SK-N-SH (cell line): ENCODE results near the gene SMAD3. TPM values are rescaled to one million over a fixed set of nuclear protein-coding genes. Genes with fewer than 3 reads are reported as not detected.

ENCODE experiments used
- CTCF ChIA-PET: fragments of 300-600, 350-600 bp; formaldehyde crosslinking; extraction: SDS; loops from one replicate; lab custom pipeline; 2021; lab: Yijun Ruan, JAX
- POLR2A ChIA-PET: fragments of 350-600 bp; sonication (Branson Sonifier 250); formaldehyde crosslinking; extraction: SDS; loops from one replicate; lab custom pipeline; 2020; ENCODE audit warnings: antibody characterized with exemption, inconsistent platforms; lab: Yijun Ruan, JAX
- DNase-seq: peaks from one replicate; pipeline ENCODE4 v3.0.0; 2012
- H2AFZ ChIP-seq: fragments of 200-600 bp; sonication (generic); 2 replicates; pipeline ENCODE4 v1.8.1; 2016; ENCODE audit warnings: antibody characterized with exemption, mild to moderate bottlenecking, low read depth
- H3F3A ChIP-seq: fragments of 200-600 bp; sonication (generic); replicated peaks from 2 replicates; pipeline ENCODE3; 2016; ENCODE audit warnings: antibody characterized with exemption, mild to moderate bottlenecking; ENCODE audit not compliant: insufficient read depth
- H3K27ac ChIP-seq, 2 experiments: fragments of 200-500 bp in 1 of 2; fragments of 200-600 bp in 1 of 2; sonication (Bioruptor generic) in 1 of 2; sonication (generic), shearing (Covaris generic) in 1 of 2; 2 replicates each; pipeline versions ENCODE4 v1.5.1 to v1.6.1; 2014 to 2016; ENCODE audit warnings: low read depth in 2 of 2, inconsistent platforms in 1 of 2, low read length in 1 of 2, mild to moderate bottlenecking in 1 of 2, mixed read lengths in 1 of 2
- H3K27me3 ChIP-seq: fragments of 200-600 bp; sonication (generic), shearing (Covaris generic); 2 replicates; pipeline ENCODE4 v1.6.1; 2016; ENCODE audit warnings: mixed run types; ENCODE audit not compliant: insufficient read depth
- H3K36me3 ChIP-seq, 2 experiments: fragments of 200-500 bp in 1 of 2; fragments of 200-600 bp in 1 of 2; sonication (Bioruptor generic) in 1 of 2; sonication (generic) in 1 of 2; replicated peaks in 1 of 2; 2 replicates each; pipeline versions ENCODE3 to v1.5.1; 2014 to 2016; ENCODE audit warnings: low read length in 1 of 2, mild to moderate bottlenecking in 1 of 2; ENCODE audit not compliant: insufficient read depth in 2 of 2, control insufficient read depth in 1 of 2
- H3K4me1 ChIP-seq, 2 experiments: fragments of 200-500 bp in 1 of 2; fragments of 200-600 bp in 1 of 2; sonication (Bioruptor generic) in 1 of 2; sonication (generic), shearing (Covaris generic) in 1 of 2; 2 replicates each; pipeline versions ENCODE4 v1.5.1 to v1.6.1; 2014 to 2016; ENCODE audit warnings: low read depth in 1 of 2, low read length in 1 of 2, mixed run types in 1 of 2; ENCODE audit not compliant: insufficient read depth in 2 of 2, control insufficient read depth in 1 of 2
- H3K4me2 ChIP-seq: fragments of 200-600 bp; sonication (generic), shearing (Covaris generic); 2 replicates; pipeline ENCODE4 v1.6.1; 2017; ENCODE audit warnings: mixed run types
- H3K4me3 ChIP-seq, 2 experiments: fragments of 200-500 bp in 1 of 2; fragments of 200-600 bp in 1 of 2; sonication (Bioruptor generic) in 1 of 2; sonication (generic), shearing (Covaris generic) in 1 of 2; 2 replicates each; pipeline versions ENCODE4 v1.5.1 to v1.8.1; 2014 to 2016; ENCODE audit warnings: low read depth in 2 of 2, inconsistent platforms in 1 of 2, low read length in 1 of 2, mild to moderate bottlenecking in 1 of 2, mixed read lengths in 1 of 2, moderate library complexity in 1 of 2
- H3K79me2 ChIP-seq: fragments of 200-600 bp; sonication (generic); 2 replicates; pipeline ENCODE4 v1.8.1; 2017; ENCODE audit warnings: mild to moderate bottlenecking; ENCODE audit not compliant: insufficient read depth
- H3K9ac ChIP-seq: fragments of 200-600 bp; sonication (generic); 2 replicates; pipeline ENCODE4 v1.6.1; 2017; ENCODE audit warnings: mixed run types
- H3K9me2 ChIP-seq: fragments of 200-600 bp; sonication (generic); 2 replicates; pipeline ENCODE4 v1.6.1; 2017; ENCODE audit warnings: mixed run types
- H3K9me3 ChIP-seq: fragments of 200-600 bp; sonication (generic); 2 replicates; pipeline ENCODE4 v1.6.1; 2017; ENCODE audit warnings: mixed run types, mild to moderate bottlenecking, moderate library complexity
- H4K20me1 ChIP-seq: fragments of 200-600 bp; sonication (generic); 2 replicates; pipeline ENCODE4 v1.6.1; 2017; ENCODE audit warnings: mild to moderate bottlenecking, mixed run types; ENCODE audit not compliant: insufficient read depth
- CHD2 ChIP-seq: fragments of 150-350 bp; IDR thresholded peaks from 2 replicates; pipeline ENCODE4 v1.6.1; 2018; ENCODE audit warnings: low read length; ENCODE audit not compliant: partially characterized antibody
- ELF1 ChIP-seq: IDR thresholded peaks from 2 replicates; pipeline ENCODE4 v1.4.0; 2012
- FOXM1 ChIP-seq: IDR thresholded peaks from 2 replicates; pipeline ENCODE4 v1.4.0; 2012; ENCODE audit warnings: low read depth, mild to moderate bottlenecking
- GABPA ChIP-seq: IDR thresholded peaks from 2 replicates; pipeline ENCODE4 v1.4.0; 2012; ENCODE audit warnings: low read depth, mild to moderate bottlenecking
- GATA2 ChIP-seq: sonication (generic); formaldehyde crosslinking; IDR thresholded peaks from 2 replicates; pipeline ENCODE4 v1.5.0; 2020; ENCODE audit warnings: mild to moderate bottlenecking, missing genetic modification reagents
- IRF3 ChIP-seq: fragments of 150-350 bp; IDR thresholded peaks from 2 replicates; pipeline ENCODE4 v1.6.1; 2016; ENCODE audit warnings: mild to moderate bottlenecking, low read depth, low read length
- MEF2A ChIP-seq: IDR thresholded peaks from 2 replicates; pipeline ENCODE4 v1.4.0; 2012; ENCODE audit warnings: low read depth, borderline replicate concordance
- MXI1 ChIP-seq: IDR thresholded peaks from 2 replicates; pipeline ENCODE4 v1.6.1; 2012; ENCODE audit warnings: mild to moderate bottlenecking, low read depth, low read length, improper control_type of control experiment
- PBX3 ChIP-seq: IDR thresholded peaks from 2 replicates; pipeline ENCODE4; 2012
- POLR2AphosphoS5 ChIP-seq: IDR thresholded peaks from 2 replicates; pipeline ENCODE4 v1.6.1; 2012; ENCODE audit warnings: low read depth, low read length
- RAD21 ChIP-seq: IDR thresholded peaks from 2 replicates; pipeline ENCODE4 v1.6.1; 2012; ENCODE audit warnings: mild to moderate bottlenecking, low read length
- RXRA ChIP-seq: IDR thresholded peaks from 2 replicates; pipeline ENCODE4 v1.4.0; 2012; ENCODE audit warnings: low read depth, mild to moderate bottlenecking, borderline replicate concordance
- SIN3A ChIP-seq: IDR thresholded peaks from 2 replicates; pipeline ENCODE4 v1.6.1; 2012; ENCODE audit warnings: low read depth, mild to moderate bottlenecking, low read length, moderate library complexity, borderline replicate concordance
- TAF1 ChIP-seq: IDR thresholded peaks from 2 replicates; pipeline ENCODE4 v1.6.1; 2012; ENCODE audit warnings: low read depth, mild to moderate bottlenecking, low read length, moderate library complexity, borderline replicate concordance
- TCF12 ChIP-seq: IDR thresholded peaks from 2 replicates; pipeline ENCODE4 v1.4.0; 2012
- TEAD4 ChIP-seq: IDR thresholded peaks from 2 replicates; pipeline ENCODE4 v1.4.0; 2012; ENCODE audit warnings: mild to moderate bottlenecking, borderline replicate concordance; ENCODE audit not compliant: insufficient read depth
- USF2 ChIP-seq: fragments of 150-350 bp; IDR thresholded peaks from 2 replicates; pipeline ENCODE4 v1.6.1; 2017; ENCODE audit warnings: antibody characterized with exemption, low read length, low read depth, borderline replicate concordance
- ZBTB33 ChIP-seq: IDR thresholded peaks from 2 replicates; pipeline ENCODE4 v1.4.0; 2012; ENCODE audit warnings: low read depth, borderline replicate concordance
- WGBS: methylation state at CpG from one replicate; pipeline ENCODE4 v1.1.6; 2017; ENCODE audit warnings: low lambda C conversion rate; 5-methylcytosine and 5-hydroxymethylcytosine counted together
- polyA plus RNA-seq, 3 experiments: library from polyadenylated mRNA; depleted of rRNA; stranded (reverse); fragments of >200 nt; gene quantifications; 2 replicates each; pipeline ENCODE4 v1.2.3, GENCODE V29; 2012

Gene SMAD3
- polyA plus RNA-seq, 1 of the 3 experiments (the other 2 are of a cell fraction) = 19.5 TPM

GRCh38 chr15:67080118-67080899 is 14.9 kb downstream of the SMAD3 start:
- no peaks in the 10 kb centered on the region for H3K27me3 ChIP-seq
- no peak overlapping the region for H3K4me3 ChIP-seq
- WGBS = 91% methylated on average over 12 of the region's 12 CpGs
- no peak for DNase-seq
- H4K20me1 ChIP-seq = peaks cover 87% of the 10 kb centered on the region
- H3K27ac ChIP-seq = peak overlapping the region in 1 of 2 experiments; percentile 53; a peak in 1 of 4 replicates
- H3K4me1 ChIP-seq = peaks cover 17 to 21% of the 10 kb centered on the region in 2 experiments; a peak in 3 of 4 replicates
- TF ChIP-seq MXI1 = no peak
- no peak for TF ChIP-seq TCF12
- TF ChIP-seq ELF1 = no peak
- no peak for TF ChIP-seq USF2
- no peak for TF ChIP-seq TEAD4
- TF ChIP-seq FOXM1 = no peak
- TF ChIP-seq IRF3 = no peak
- TF ChIP-seq CHD2 = no peak
- no peak for TF ChIP-seq GATA2
- TF ChIP-seq POLR2AphosphoS5 = no peak
- TF ChIP-seq PBX3 = no peak
- no peak for TF ChIP-seq RXRA
- no peak for TF ChIP-seq GABPA
- no peak for TF ChIP-seq RAD21
- no peak for TF ChIP-seq MEF2A
- no peak for TF ChIP-seq TAF1
- no peak for TF ChIP-seq ZBTB33
- TF ChIP-seq SIN3A = no peak
- H3K9me2 ChIP-seq = no peaks in the 10 kb centered on the region
- CTCF ChIA-PET = interaction anchor here (0.8 kb wide), 1 partner anchor 48 kb away, joined by 3 read pairs; no protein-coding TSS in a partner anchor
- POLR2A ChIA-PET = no interaction called here
- H3K4me2 ChIP-seq = no peak overlapping the region
- peaks cover 10% of the 10 kb centered on the region for H3F3A ChIP-seq
- no peaks in the 10 kb centered on the region for H3K9me3 ChIP-seq
- H3K36me3 ChIP-seq = peaks cover 0 to 3% of the 10 kb centered on the region in 2 experiments
- no peak overlapping the region for H2AFZ ChIP-seq
- H3K79me2 ChIP-seq = peaks cover 100% of the 10 kb centered on the region
- H3K9ac ChIP-seq = no peak overlapping the region; the same call in 1 of the 2 replicates
